Measurements from ENCODE around the gene FGF16. TPM values are rescaled to one million over a fixed set of nuclear protein-coding genes. Genes with fewer than 3 reads are reported as not detected.
A peak's percentile ranks its signal among the peaks of the same experiment; 100 is the strongest.
"Not testable (repeated sequence)": the region's sequence is repeated elsewhere in the genome, so short reads cannot be mapped to it uniquely, and the experiment has no call there.

FGF16 gene
- total RNA-seq (not detected), polyA plus RNA-seq (not detected)
- long read RNA-seq, donor 1, result 0 reads
- long read RNA-seq, donor 2, result 0 reads

GRCh38 chrX:77446908-77447652 is at the start of gene FGF16:
FGF16 (plus strand) TSS chrX:77447389; CDS start chrX:77447675, 286 bp downstream.
- Histone ChIP-seq H3K27me3 (replicated peaks in 1 of 7) (peaks cover 0 to 34% (median 26%) of the 10 kb centered on the region in 7 donors), H3K27ac (no peak within 1 kb of the TSS), H3K36me3 (no peaks in the 10 kb centered on the region), H3K4me3 (peak within 1 kb of the TSS in 7 of 8 donors; percentile 8 to 60 (median 23)), H3K4me1 (peaks cover 0 to 26% (median 20%) of the 10 kb centered on the region in 6 donors), H3K9me3 (no peaks in the 10 kb centered on the region)
- TF ChIP-seq POLR2A (IDR thresholded peaks at IDR 0.05) (no peak), POLR2AphosphoS5 (IDR thresholded peaks at IDR 0.05) (no peak), CTCF (IDR thresholded peaks at IDR 0.05 in 8 of 11, conservative IDR thresholded peaks at IDR 0.05 in 3 of 11) (no peak)
- intact Hi-C loops (cut with DNase I; ENCODE audit: low total_unique reads), result no loop called here
- WGBS, 5 donors, result 1 to 49% (median 3%) methylated on average over 19 to 48 of the region's 48 CpGs
- DNase-seq, result peak; percentile 75

GRCh38 chrX:77398330-77398954 is 48.7 kb upstream of the FGF16 start:
- no peak overlapping the region for H3K27ac ChIP-seq
- intact Hi-C loops (cut with DNase I; ENCODE audit: low total_unique reads), result no loop called here
- peaks cover 0 to 5% (median 0%) of the 10 kb centered on the region in 8 donors for H3K9me3 ChIP-seq
- no peaks in the 10 kb centered on the region for H3K36me3 ChIP-seq
- H3K4me1 ChIP-seq, result no peaks in the 10 kb centered on the region
- TF ChIP-seq POLR2A (IDR thresholded peaks at IDR 0.05) (no peak), CTCF (IDR thresholded peaks at IDR 0.05 in 8 of 11, conservative IDR thresholded peaks at IDR 0.05 in 3 of 11) (no peak), POLR2AphosphoS5 (IDR thresholded peaks at IDR 0.05) (no peak)
- 56 to 87% (median 83%) methylated on average over 3 of the region's 3 CpGs for WGBS, 5 donors
- H3K27me3 ChIP-seq (replicated peaks in 1 of 7), result no peaks in the 10 kb centered on the region
- no peak overlapping the region for H3K4me3 ChIP-seq
- no peak for DNase-seq

- TF ChIP-seq CTCF (IDR thresholded peaks at IDR 0.05 in 8 of 11, conservative IDR thresholded peaks at IDR 0.05 in 3 of 11), result no peak
- TF ChIP-seq POLR2A (IDR thresholded peaks at IDR 0.05), result no peak
- TF ChIP-seq POLR2AphosphoS5 (IDR thresholded peaks at IDR 0.05), result no peak
- H3K27me3 ChIP-seq (replicated peaks in 1 of 7), result no peaks in the 10 kb centered on the region
- 53 to 83% (median 67%) methylated on average over 2 of the region's 2 CpGs for WGBS, 5 donors
- no peaks in the 10 kb centered on the region for H3K4me1 ChIP-seq
- no peak for DNase-seq
- no peaks in the 10 kb centered on the region for H3K36me3 ChIP-seq
- peaks cover 0 to 5% (median 0%) of the 10 kb centered on the region in 8 donors for H3K9me3 ChIP-seq
- H3K4me3 ChIP-seq, result no peak overlapping the region
- intact Hi-C loops (cut with DNase I; ENCODE audit: low total_unique reads), result no loop called here
- no peak overlapping the region for H3K27ac ChIP-seq
Measured at GRCh38 chrX:77404419-77404818, 42.8 kb upstream of the FGF16 start.

DNA sequence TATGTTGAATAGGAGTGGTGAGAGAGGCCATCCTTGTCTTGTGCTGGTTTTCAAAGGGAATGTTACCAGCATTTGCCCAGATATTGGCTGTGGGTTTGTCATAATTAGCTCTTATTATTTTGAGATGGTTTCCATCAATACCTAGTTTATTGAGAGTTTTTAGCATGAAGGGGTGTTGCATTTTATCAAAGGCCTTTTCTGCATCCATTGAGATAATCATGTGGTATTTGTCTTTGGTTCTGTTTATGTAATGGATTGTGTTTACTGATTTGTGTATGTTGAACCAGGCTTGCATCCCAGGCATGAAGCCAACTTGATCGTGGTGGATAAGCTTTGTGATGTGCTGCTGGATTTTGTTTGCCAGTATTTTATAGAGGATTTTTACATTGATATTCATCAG is 39.4 kb upstream of the FGF16 start:
- intact Hi-C loops (cut with DNase I; ENCODE audit: low total_unique reads); H3K4me3 ChIP-seq; H3K27ac ChIP-seq; H3K36me3 ChIP-seq; H3K27me3 ChIP-seq (replicated peaks in 1 of 7); DNase-seq; H3K4me1 ChIP-seq: not testable (repeated sequence)
- H3K9me3 ChIP-seq, result peaks cover 0 to 12% (median 1%) of the 10 kb centered on the region in 8 donors
- 64 to 85% (median 76%) methylated on average over 1 of the region's 1 CpG for WGBS, 5 donors

Data from spleen (tissue), 13 donors.